Lung microvascular endothelial cell (primary cell): ENCODE data around the gene ZBTB7B. TPM values are rescaled to one million over a fixed set of nuclear protein-coding genes. Genes with fewer than 3 reads are reported as not detected.

Experiments
- DNase-seq, 2 donors: peaks; one replicate each; pipeline versions ENCODE4 v3.0.0 to v3.0.0-alpha.2; 2010; ENCODE audit warnings: low read depth in 2 of 2
- total RNA-seq: library from RNA; depleted of rRNA; stranded (reverse); fragments of >200 nt; gene quantifications from 2 replicates; pipeline ENCODE4 v1.2.1, GENCODE V29; 2014

The ZBTB7B gene
- total RNA-seq, 1 donor from 2014 or later, result 10.3 TPM

DNA sequence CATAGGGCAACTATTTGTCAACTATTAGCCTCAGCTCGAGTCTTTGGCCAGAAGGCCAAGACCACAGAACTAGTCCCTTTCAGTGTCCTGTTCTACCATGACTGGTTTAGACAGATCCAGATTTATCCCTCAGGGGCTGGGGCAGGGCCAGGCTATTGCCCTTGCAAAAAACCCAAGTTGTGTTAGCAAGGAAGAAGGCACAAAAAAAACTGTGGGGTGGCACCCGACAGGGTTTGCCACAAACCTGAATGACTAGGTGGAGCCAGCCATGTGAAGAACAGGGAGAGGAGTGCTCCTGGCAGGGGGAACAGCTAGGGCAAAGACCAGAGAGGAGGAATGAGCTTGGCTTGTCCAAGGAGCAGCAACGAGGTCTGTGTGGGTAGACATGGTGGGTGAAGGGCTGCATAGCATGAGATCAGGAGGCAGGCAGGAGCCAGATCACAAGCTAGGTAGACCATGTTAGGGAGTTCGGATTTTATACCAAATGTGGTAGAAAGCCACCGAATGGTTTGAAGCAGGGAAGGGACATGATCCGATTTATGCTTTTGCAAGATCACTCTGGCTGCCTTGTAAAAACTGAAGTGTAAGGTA lies 35.3 kb downstream of the ZBTB7B start:
- no peak for DNase-seq

DNA sequence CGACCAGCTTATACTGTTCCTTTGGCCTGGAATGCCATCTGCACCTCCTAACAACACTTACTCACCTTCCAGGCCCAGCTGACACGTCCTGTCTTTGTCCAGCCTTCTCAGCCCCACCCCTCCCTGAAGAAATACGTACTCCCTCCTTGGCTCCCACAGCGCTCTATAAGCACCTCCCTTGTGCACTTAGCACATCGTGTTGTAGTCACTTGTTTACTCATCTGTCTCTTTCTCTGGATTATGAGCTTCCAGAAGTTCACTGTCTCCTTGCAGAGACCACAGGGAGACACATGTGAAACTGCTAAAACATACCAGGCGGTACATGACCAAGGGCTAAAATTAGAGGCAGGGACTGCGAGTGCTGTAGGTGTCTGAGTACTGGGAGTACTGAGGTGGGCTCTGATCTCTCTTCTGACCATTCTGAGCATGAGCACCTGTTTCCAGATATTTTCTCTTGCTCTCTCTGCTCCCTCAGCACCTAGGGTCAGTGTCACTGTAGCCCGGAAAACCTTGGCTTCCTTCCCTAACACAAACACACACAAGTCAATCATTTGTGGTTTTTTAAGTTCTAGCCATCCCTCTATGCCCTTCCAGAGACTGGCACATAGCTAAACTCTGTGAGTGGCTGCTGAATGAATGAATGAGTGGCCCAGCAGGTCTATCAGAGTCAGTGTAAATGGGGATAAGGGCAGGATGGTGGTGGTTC lies 36.2 kb downstream of the ZBTB7B start:
- peak in 1 of 2 donors; percentile 39 for DNase-seq

DNA sequence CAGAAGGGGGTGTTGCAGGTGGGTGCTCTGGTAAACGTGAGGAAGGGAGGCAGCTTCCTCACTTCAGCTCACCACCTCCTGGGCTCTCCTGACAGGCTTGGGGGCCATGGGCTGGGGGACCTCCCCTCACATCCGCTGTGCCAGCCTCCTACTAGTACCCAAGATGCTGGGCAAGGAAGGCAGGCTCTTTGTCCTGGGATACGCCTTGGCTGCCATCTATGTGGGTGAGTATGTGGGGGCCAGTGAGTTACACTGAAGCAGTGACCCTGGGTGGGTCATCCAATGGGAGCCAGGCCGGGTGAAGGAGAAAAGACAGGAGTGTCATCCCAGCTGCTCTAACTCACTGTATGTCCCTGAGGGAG lies 36.7 kb downstream of the ZBTB7B start:
- no peak for DNase-seq

DNA sequence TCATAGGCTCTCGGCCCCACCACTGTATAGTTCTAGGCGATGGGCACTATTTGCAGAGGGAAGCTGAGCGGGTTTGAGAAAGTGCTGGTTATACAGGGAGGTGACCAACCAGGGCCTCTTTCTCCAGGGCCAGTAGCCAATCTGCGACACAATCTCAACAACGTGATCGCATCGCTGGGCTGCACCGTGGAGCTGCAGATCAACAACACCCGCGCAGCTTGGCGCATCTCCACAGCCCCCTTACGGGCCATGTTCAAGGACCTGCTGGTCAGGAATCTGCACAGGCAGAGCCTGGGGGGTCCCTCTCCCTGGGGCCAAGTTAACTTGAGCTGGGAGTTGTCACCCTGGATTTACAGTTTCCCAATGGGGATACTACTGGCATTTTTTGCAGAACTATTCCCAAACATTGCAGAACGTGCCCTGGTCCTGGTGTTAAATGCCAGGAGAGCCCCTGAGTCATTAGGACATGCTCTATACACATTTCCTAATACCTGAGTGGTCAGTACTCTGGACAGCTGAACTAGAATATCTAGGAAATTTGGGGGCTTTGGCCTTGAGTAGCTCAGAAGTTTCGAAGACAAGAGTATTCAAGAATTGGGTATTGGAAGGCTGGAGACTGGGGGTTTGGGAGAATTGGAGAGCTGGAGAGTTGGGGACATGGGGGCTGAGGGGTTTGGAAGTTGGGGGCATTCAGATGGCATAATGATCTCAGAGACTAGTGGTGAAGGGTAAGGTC lies 37.9 kb downstream of the ZBTB7B start:
- no peak for DNase-seq

DNA sequence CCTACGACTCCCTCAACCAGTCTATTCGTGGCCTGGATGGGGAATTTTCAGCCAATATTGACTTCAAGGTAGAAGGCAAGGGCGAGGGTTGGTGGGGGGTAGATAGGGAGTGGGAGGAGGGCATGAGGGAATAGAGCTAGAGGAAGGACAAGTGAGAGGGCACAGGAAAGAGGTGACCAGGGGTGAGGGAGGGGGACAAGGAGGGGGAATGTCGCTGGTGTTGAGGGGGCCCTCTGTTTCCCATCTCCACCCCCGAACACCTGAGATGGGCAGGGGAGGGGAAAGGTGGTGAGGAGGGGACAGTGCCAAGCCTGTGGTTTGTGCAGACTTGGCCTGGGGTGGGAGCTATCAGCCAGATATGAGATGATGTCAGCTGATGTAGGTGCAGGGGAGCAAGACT lies 40.2 kb downstream of the ZBTB7B start:
- DNase-seq, result no peak

DNA sequence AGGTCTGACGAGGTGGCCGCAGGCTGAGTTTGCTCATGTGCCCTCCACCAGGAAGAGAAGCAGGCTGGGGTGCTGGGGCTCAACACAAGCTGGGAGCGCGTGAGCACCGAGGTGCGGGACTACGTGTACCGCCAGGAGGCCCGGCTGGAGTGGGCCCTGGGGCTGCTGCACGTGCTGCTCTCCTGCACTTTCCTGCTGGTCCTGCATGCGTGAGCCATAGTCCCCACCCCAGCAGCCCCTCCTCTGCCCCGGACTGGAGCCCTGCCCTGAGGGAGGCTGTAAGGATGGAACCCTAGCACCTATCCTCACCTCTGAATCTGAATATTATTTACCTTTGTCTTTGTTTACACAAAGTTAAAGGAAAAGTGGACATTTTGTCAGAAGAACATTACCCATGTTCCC lies 40.7 kb downstream of the ZBTB7B start:
- DNase-seq, result no peak

DNA sequence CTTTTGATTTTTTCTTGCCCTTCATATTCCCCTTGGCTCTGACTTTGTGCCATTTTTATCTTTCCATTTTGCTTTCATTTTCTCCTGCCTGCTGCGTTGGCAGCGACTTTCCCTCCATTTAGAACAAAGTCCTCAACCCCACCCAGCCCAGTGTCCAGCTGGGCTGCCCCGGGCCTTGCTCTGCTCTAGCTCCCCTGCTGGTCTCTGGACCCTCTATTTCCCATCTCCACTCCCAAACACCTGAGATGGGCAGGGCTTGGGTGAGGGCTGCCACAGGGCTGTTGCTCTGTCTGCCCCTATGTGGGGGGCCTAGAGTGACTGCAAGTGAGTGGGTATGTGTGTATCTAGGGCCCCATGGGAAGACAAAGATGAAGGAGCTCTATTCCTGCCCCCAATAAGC lies 41.2 kb downstream of the ZBTB7B start:
- DNase-seq, result no peak

DNA sequence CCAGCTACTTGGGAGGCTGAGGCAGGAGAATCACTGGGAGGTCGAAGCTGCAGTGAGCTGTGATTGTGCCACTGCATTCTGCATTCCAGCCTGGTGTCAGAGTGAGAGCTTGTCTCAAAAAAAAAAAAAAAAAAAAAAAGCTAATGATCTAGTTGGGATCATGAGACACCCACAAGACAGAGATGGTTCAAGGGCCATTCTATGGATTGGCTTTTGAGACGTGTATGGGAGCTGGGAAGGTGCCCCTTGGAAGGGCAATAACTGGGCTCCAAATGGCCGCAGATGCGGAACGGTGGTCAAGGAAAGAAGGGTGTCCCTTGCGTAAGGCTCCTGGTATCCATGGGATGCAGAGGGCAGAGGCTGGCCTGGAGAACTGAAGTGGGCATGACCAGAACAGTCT lies 41.8 kb downstream of the ZBTB7B start:
- no peak for DNase-seq

DNA sequence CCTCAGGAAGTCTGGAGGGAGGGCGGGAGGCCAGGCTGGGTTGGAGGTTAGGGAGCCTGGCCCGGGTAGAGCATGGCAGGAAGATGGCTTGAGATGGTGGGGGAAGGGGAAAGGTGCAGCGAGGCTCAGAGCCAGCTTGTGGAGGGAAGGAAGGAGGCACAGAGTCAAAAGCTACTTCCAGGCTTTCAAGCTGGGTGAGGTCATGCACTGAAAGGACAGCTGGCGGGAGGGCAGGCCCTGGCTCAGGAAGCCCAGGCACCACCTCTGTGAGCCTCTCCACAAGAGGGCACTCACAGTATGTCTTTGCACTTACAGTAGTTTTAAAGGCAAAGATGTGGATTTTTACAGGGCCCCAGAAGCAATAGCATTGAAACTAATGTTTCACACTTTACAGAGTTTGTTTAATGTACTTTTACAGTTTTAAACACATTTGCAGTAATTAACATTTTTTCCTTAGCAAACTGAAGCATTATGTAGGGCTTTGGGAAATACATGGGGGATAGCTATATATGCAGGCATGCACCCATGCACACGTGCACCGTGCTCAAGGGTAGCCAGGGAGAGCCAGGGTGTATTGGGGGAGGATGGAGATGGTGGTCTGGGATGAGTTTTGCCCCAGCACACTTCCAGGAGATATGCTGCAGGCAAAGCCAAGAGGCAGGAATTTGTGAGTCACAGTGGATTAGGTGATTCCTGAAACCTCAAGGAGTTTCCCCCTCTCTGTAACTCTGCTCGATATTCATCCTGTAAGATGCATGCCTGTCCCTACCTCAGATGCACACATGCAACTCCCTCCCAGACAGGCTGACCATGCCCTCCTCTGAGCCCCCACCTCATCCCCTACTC lies 42.4 kb downstream of the ZBTB7B start:
- peak; percentile 80 to 85 for DNase-seq

DNA sequence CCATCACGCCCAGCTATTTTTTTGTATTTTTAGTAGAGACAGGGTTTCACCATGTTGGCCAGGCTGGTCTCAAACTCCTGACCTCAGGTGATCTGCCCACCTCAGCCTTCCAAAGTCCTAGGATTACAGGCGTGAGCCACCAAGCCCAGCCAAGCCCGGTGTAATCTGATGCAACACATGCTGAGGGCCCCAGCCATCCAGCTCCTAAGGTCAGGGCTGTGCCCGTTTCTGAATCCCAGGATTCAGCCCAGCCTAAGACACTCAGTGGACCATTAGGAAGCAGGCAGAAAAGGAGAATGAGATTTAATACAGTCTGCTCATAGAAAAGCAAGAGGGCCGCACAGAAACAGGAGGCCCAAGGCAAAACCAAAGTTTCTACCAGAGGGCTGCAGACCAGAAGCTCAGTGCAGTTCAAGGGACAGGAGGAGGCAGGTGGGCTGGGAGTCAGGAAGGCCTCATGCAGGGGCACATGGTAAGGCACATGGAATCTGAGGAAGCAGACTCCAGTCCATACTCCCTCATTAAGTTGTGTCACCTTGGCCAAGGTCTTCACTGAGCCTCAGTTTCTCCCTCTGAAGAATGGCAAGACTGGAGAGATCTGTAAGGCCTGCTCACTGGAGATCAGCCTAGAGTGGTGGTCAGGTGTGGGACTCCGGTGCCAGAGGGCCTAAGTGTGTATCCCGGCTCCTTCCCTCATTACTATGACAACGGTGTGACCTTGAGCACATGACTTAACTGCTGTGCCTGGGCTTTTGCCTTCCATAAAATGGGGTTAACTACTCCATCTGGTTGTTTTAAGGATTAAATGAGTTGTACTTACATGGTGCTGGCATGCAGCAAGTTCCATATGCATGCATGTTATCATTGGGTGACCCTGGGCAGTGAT lies 46.1 kb downstream of the ZBTB7B start:
- DNase-seq, result no peak

DNA sequence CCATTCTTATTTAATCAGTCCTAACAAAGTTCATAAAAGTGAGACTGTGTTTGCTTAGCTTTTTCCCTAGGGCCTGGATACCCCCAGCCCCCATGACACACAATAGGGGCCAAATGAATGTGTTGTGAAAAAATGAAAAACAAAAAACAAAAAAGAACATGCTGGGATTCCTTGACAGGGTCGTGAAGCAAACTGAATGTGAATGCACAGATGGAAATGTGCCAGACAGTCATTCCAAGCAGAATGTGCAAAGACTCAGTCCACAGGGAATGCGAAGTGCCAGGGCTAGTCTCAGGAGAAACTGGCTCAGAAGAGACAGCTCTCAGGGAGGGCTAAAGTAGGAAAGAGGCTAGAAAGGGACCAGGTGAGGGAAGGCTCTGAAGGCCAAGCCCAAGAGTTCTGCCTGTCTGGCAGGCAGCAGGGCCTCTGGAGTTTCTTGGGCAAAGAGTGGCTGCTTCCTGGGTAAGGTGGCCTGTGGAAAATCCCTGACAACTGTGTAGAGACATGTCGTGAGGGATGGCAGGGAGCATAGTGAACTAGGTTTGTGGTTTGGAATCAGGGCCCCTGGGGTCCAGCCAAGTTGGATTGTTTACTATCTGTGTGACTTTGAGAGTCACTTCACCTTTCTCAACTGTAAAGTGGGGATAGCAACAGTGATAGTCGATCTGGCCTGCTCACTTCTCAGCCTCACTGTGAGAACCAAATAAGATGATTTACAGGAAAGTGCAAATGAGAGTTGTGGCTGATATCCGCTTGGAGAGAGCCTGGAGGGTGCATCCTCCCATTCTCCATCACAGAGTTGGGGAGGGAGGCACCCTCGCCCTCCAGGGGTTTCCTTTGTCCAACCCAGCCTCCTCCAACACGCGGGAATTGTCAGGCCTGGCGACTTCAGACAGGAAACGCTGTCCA lies 47.3 kb downstream of the ZBTB7B start:
- DNase-seq, result no peak

DNA sequence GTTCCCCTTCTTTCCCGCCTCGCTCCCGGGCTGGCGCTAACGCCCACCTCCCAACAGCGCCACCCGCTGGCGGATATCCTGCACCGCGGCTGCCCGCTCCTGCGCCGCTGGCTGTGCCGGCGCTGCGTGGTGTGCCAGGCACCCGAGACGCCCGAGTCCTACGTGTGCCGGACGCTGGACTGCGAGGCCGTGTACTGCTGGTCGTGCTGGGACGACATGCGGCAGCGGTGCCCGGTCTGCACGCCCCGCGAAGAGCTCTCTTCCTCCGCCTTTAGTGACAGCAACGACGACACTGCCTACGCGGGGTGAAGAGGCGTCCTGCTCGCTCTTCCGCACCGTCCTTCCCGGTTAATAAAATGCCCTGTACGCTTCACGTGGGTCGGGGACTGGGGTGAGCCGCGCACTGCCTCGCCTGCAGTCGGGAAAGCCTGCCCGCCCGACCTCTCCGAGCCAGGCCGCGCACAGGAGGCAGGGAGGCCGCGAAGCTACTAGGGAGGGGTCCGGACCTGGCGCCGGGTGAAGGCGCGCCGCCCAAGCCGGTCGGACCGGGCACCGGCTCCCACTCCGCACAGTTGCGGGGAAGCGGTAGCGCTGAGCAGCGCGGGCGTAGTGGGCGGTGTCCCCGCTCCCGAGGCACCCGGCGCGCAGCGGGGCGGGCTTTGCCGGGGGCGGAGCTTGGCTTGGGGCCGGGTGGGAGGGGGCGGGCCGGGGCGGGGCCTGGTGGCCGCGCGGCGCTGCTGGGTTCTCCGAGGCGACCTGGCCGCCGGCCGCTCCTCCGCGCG lies 48.1 kb downstream of the ZBTB7B start, which contains the start of gene ADAM15:
TSS of gene ADAM15 (plus strand) at position 757 of the 782 bp plus-strand sequence. CDS start 71 bp downstream, outside the sequence.
- peak; percentile 79 to 87 for DNase-seq

DNA sequence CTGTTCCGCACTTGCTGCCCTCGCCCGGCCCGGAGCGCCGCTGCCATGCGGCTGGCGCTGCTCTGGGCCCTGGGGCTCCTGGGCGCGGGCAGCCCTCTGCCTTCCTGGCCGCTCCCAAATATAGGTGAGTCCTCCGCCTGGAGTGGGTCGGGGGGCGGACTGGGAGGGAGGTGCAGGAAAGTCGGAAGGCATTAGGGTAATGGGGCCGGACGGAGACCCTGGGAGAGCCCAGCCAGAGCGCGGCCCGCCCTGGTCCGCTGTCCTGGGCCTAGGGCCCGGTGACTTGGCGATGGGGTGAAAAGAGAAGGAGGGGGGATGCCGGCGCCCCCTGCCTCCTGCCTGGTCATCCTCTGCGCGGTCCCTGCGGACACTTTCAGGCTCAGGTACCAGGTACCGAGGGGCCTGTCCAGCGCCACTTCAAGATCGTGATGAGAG lies 48.8 kb downstream of the ZBTB7B start:
- DNase-seq, result no peak

DNA sequence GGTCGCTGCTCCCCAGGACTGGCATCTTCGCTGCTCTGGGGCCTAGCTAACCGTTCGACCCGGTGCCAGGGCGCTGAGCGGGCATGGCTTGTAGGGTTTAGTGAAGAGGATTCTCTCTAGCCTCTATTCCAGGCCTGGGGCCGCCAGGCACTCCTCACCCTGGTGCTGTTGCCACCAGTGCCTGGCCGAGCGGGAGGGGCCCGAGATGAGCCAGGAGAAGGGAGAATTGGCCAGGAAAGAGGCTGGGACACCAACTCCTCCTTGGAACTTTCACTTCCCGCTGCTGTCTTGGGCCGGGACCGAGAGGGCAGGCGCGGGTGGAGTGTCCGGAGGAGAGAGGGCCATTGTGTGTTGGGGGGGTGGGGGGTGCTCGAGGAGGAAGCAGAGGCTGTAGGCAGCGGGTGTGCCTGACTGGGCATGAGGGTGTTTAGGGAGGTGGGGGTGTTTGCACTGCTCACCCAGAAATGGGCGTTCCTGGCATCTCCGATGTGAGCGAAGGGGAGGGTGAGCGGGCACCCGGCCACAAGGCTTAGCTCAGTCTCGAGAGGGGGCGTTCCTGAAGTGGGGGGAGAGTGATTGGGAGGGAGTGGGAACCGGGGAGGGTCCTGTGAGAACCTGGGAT lies 49.3 kb downstream of the ZBTB7B start:
- DNase-seq, result peak; percentile 29 to 57

DNA sequence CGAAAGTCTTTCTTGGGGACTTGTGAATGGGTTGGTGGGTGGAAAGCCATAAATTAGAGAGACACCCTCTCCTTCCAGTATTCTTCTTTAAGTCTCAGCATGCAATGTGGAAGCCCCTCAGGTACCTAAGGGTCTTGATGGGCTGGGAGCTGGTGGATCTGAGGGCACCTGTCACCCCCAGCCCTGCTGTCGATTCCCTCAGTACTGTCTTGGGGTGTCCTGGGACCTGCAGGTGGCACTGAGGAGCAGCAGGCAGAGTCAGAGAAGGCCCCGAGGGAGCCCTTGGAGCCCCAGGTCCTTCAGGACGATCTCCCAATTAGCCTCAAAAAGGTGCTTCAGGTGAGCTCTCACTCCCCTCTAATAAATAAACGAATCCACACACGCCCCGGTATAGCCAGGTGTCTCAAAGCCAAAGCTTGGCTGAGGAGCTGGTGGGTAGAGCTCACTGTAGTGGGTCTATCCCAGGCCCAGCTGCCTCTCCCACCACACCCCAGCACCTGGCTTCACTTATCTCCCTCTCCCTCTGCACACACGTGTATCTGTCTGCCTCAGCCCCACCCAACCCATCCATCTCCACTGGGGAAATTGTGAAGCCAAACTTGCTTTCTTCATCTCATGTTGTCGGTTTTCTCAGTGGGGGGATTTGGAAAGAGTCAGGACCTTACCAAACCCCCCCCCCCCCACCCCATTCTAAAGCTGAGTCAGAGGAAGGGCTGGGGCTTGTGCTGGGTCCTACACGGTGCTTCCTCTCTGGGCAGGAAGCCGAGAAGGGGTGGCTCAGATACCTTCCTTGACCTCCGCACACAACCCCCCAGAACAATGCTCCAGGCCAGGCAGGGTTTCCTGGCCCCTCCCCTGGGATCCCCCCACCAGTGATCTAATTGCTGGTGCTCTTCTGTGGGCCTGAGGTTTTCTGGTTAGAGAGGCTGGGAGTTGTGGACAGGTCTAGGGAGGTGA lies 50.1 kb downstream of the ZBTB7B start:
- DNase-seq, result peak; percentile 39 to 71

DNA sequence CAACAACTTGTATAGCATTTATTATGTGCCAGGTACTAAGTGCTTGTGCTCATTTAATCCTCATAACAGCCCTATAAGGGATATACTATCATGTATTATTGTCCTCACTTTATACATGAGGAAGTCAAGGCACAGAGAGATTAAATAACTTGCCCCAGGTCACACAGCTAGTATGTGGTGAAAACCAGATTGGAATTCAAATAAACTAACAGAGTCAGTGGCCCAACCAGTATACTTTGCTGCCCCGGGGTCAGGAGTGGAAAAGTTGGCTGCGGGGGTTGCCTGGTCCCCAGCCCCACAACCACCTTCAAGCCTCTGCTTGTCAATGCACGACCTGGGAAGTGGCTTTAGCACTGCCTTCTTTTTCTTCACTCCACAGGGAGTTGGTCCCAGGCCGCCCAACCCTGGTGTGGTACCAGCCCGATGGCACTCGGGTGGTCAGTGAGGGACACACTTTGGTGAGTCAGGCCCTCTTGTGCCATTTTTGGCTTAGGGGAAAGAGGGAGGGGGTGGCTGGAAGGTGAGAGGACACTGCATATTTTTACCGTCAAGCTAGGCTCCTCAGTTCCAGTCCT lies 51.0 kb downstream of the ZBTB7B start:
- no peak for DNase-seq

DNA sequence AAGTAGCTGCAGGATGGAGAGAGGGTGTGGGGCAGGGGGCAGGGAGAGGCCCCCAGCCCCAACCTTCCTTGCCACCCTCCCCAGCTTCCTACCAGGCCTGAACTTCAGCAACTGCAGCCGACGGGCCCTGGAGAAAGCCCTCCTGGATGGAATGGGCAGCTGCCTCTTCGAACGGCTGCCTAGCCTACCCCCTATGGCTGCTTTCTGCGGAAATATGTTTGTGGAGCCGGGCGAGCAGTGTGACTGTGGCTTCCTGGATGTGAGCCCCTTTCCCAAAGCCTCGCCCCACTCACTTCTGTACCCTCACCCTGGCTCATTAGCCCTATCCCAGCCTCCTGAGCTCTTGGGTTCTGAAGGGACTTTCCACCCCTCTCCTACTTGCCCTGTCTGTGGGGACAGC lies 54.5 kb downstream of the ZBTB7B start:
- no peak for DNase-seq
